Fibroblast of the aortic adventitia (primary cell): ENCODE results near the gene PRDM1. TPM values are rescaled to one million over a fixed set of nuclear protein-coding genes. Genes with fewer than 3 reads are reported as not detected.

ENCODE experiments used
- DNase-seq: peaks from one replicate; pipeline ENCODE4 v3.0.0-alpha.2; 2010; ENCODE audit warnings: low read depth
- H3K4me3 ChIP-seq: 2 replicates; pipeline ENCODE4 v1.5.1; 2011; ENCODE audit warnings: low read depth, mild to moderate bottlenecking, control low read depth, low read length, moderate library complexity
- total RNA-seq: library from RNA; depleted of rRNA; stranded (reverse); fragments of >200 nt; gene quantifications from 2 replicates; pipeline ENCODE4 v1.2.3, GENCODE V29; 2012; ENCODE audit warnings: low replicate concordance
- TF ChIP-seq, protein P1 (sequence below): IDR thresholded peaks from 2 replicates; pipeline ENCODE4 v1.5.1; 2011; ENCODE audit warnings: mild to moderate bottlenecking, low read length, control low read depth, inconsistent platforms; ENCODE audit not compliant: insufficient read depth

PRDM1 gene
- total RNA-seq, 1 donor = 2.8 TPM

- H3K4me3 ChIP-seq = no peak overlapping the region
- DNase-seq = no peak
- TF ChIP-seq, protein P1, sequence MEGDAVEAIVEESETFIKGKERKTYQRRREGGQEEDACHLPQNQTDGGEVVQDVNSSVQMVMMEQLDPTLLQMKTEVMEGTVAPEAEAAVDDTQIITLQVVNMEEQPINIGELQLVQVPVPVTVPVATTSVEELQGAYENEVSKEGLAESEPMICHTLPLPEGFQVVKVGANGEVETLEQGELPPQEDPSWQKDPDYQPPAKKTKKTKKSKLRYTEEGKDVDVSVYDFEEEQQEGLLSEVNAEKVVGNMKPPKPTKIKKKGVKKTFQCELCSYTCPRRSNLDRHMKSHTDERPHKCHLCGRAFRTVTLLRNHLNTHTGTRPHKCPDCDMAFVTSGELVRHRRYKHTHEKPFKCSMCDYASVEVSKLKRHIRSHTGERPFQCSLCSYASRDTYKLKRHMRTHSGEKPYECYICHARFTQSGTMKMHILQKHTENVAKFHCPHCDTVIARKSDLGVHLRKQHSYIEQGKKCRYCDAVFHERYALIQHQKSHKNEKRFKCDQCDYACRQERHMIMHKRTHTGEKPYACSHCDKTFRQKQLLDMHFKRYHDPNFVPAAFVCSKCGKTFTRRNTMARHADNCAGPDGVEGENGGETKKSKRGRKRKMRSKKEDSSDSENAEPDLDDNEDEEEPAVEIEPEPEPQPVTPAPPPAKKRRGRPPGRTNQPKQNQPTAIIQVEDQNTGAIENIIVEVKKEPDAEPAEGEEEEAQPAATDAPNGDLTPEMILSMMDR = no peak
Observed at GRCh38 chr6:106094261-106094963, 8.3 kb downstream of the PRDM1 start.

- H3K4me3 ChIP-seq = no peak overlapping the region
- DNase-seq = no peak
- TF ChIP-seq, protein P1 = no peak
Observed at GRCh38 chr6:106094964-106095335, 8.8 kb downstream of the PRDM1 start.

GRCh38 chr6:106097411-106098231 lies 11.5 kb downstream of the PRDM1 start:
- DNase-seq = peak; percentile 81
- TF ChIP-seq, protein P1 = no peak
- peak overlapping the region; percentile 64 for H3K4me3 ChIP-seq

DNA sequence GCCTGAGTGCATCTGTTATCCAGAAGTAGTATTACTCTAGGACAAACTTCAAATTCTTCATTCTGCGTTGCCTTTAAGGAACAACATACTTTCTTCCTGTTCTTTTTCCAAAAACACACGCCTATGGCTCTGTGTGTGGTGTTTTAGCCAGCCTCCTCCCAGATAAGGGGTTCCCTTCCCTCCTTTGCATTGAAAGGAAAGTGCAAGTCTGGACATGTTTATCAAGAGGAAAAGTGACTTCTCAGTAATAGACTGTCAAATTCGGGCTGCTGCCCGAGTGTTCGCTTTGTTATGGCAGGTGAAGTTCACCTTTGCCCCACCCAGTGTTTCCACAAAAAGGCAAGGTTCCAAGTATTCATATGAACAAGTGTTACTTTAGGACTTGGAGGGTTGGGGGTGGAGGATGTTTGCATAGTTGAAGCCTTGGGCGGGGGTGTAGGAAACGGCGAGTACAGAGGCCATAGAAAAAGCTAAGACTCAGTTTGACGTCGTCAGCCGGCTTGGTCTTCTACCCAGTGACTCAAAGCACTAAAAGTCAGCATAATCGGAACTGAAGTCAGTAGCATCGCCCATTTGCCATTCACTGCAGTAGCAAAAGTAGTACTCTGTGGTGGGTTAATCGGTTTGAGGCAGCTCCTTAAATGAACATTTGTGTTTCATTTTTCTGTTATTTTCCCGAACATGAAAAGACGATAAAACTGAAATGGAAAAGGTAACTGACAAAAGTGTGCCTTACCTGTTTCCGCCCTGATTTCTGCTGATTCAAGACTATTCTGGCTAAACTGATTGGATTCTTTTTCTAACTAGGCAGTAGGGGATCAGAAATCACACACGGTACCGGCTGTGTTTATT lies 12.5 kb downstream of the PRDM1 start:
- DNase-seq = peak; percentile 83
- TF ChIP-seq, protein P1 = no peak

GRCh38 chr6:106099235-106099537 lies 13.1 kb downstream of the PRDM1 start:
- peak overlapping the region; percentile 64 for H3K4me3 ChIP-seq
- TF ChIP-seq, protein P1 = no peak
- peak; percentile 49 for DNase-seq

More for the DNA sequence above, 12.5 kb downstream of the PRDM1 start:
- H3K4me3 ChIP-seq = peak overlapping the region; percentile 64

DNA sequence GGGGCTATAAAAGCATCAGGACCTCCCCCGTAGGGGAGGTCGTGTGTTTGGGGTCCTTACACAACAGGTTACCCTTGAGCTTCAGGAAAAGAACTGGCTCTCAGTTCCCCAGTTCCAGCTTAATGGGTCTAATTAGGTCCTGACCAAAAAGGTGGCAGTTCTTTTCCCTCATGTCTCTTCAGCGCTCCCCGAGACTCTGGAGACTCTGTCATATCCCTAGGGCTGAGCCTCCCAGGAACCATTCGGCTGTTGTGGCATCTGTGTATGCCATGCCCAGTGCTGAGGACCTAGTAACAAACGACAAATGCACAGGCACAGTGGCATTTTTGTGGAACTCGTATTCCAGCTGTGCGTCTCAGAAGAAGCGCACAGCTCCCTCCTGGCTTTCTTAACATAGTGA lies 14.6 kb downstream of the PRDM1 start:
- DNase-seq = no peak
- H3K4me3 ChIP-seq = no peak overlapping the region
- TF ChIP-seq, protein P1 = no peak
